ENCODE results near the gene LPP.

DNA sequence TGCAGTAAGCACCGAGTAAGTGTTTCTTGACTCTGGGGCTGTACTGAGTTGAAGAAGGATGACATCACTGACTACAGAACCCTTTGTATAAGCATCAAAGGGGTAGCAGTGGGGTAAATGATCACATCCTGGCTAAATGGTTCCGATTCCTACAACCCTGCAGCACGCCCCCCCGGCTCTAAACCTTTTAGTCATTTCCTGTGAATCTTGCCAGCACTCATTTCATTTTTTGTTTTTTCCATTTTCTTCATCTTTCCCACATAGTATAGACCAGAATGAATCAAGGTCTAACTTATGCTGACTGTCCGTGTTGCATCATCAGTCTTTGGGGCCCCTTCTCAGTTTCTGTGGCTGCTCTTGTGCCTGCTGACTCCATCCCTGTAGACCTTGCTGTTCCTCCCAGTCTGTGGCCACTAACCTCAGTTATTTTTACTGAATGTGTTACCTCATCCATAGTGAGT is 634.7 kb downstream of the LPP start:
- TF ChIP-seq, protein P1, sequence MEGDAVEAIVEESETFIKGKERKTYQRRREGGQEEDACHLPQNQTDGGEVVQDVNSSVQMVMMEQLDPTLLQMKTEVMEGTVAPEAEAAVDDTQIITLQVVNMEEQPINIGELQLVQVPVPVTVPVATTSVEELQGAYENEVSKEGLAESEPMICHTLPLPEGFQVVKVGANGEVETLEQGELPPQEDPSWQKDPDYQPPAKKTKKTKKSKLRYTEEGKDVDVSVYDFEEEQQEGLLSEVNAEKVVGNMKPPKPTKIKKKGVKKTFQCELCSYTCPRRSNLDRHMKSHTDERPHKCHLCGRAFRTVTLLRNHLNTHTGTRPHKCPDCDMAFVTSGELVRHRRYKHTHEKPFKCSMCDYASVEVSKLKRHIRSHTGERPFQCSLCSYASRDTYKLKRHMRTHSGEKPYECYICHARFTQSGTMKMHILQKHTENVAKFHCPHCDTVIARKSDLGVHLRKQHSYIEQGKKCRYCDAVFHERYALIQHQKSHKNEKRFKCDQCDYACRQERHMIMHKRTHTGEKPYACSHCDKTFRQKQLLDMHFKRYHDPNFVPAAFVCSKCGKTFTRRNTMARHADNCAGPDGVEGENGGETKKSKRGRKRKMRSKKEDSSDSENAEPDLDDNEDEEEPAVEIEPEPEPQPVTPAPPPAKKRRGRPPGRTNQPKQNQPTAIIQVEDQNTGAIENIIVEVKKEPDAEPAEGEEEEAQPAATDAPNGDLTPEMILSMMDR (IDR thresholded peaks at IDR 0.05) = no peak
- TF ChIP-seq EZH2 (IDR thresholded peaks at IDR 0.05; ENCODE audit: borderline replicate concordance, insufficient read depth, low read depth, low read length, poor library complexity, severe bottlenecking) = no peak
